A673 (cell line): ENCODE data around the gene TAOK2.

Experiments used
- CTCF ChIP-seq: fragments of 300-800, 200-600 bp; sonication (generic); conservative IDR thresholded peaks from 2 replicates; pipeline ENCODE4 v1.5.1; 2017; ENCODE audit warnings: low read depth, mild to moderate bottlenecking, antibody characterized with exemption, low read length, moderate library complexity, mixed read lengths
- EZH2 ChIP-seq: fragments of 200-600 bp; sonication (generic); IDR thresholded peaks from 2 replicates; pipeline ENCODE4 v1.6.1; 2017; ENCODE audit warnings: borderline replicate concordance, low read depth, mild to moderate bottlenecking, mixed read lengths, antibody characterized with exemption, low read length; ENCODE audit not compliant: poor library complexity, severe bottlenecking

GRCh38 chr16:30006095-30006473, 32.4 kb downstream of the TAOK2 start:
- TF ChIP-seq CTCF: no peak
- TF ChIP-seq EZH2: no peak
